ENCODE data around the gene PFDN2.

The PFDN2 gene

GRCh38 chr1:161162052-161162451 lies 44.2 kb upstream of the PFDN2 start:
- no peak for TF ChIP-seq CTCF (IDR thresholded peaks at IDR 0.05; ENCODE audit: low read depth, low read length)
- no peak for DNase-seq (ENCODE audit: extremely low read depth, low read depth)

- DNase-seq (ENCODE audit: extremely low read depth, low read depth): no peak
- TF ChIP-seq CTCF (IDR thresholded peaks at IDR 0.05; ENCODE audit: low read depth, low read length): no peak
Measured at GRCh38 chr1:161161652-161162051, 43.8 kb upstream of the PFDN2 start.

- DNase-seq (ENCODE audit: extremely low read depth, low read depth): no peak
- no peak for TF ChIP-seq CTCF (IDR thresholded peaks at IDR 0.05; ENCODE audit: low read depth, low read length)
Measured at GRCh38 chr1:161160671-161161145, 42.9 kb upstream of the PFDN2 start.

DNA sequence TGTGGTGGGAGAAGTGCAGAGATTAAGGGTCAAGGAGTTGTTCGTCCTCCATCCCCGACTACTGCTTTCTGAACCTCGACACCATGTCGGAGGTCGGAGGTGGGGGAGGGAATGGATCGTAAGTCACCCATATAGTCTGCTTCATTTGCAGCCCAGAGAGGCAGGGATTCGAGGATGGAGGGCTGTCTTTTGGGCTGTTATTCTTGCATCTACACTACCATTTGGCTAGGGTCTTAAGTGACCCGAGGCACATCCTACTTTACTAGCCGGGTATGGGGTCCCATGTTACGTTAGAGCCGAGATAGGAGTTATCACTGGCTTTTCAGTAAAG lies 42.0 kb upstream of the PFDN2 start:
- TF ChIP-seq CTCF (IDR thresholded peaks at IDR 0.05; ENCODE audit: low read depth, low read length): no peak
- DNase-seq (ENCODE audit: extremely low read depth, low read depth): no peak

- DNase-seq (ENCODE audit: extremely low read depth, low read depth): peak; percentile 67
- TF ChIP-seq CTCF (IDR thresholded peaks at IDR 0.05; ENCODE audit: low read depth, low read length): peak; percentile 46
Measured at GRCh38 chr1:161159087-161159912, 41.5 kb upstream of the PFDN2 start, which contains the start of gene USP21. USP21 (plus strand) TSS chr1:161159500; CDS start chr1:161160641, 1,141 bp downstream.

- TF ChIP-seq CTCF (IDR thresholded peaks at IDR 0.05; ENCODE audit: low read depth, low read length): no peak
- DNase-seq (ENCODE audit: extremely low read depth, low read depth): no peak
Measured at GRCh38 chr1:161158316-161159010, 40.6 kb upstream of the PFDN2 start.

GRCh38 chr1:161157867-161158266 lies 40.0 kb upstream of the PFDN2 start:
- no peak for DNase-seq (ENCODE audit: extremely low read depth, low read depth)
- TF ChIP-seq CTCF (IDR thresholded peaks at IDR 0.05; ENCODE audit: low read depth, low read length): no peak
